ENCODE data around the gene MOK.

DNA sequence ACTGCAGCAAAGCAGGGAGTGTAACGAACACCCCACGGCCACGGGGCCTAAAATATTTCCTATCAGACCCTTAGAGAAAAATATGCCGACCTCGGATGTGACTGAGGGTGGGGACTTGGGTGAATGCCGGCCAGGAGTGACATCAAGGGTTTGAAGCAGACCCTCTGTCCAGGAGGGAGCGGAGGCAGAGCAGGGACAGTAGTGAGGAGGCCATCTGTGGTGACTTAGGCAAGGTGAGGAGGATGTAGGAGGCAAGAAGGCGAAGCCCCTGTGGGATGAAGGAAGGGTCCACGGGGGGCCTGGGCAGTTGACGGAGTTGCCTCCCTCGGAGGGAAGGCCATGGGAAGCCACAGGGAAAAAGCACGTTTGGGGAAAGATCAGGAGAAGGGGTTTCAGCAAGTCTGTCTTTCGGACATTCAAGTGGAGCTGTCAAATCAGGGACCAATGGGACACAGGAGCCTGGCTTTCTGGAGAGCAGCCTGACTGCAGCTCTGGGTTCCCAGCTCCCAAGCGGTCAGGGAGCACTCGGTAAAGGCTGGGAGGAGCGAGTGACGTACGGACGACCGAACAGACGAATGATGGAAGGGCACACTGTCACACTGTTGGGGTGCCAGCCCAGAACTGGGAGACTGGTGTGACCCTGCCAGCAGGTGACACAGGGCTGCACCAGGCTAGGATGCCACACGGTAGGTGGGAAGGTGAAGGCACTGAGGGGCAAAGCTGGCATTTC, 74.3 kb downstream of the MOK start:
- TF ChIP-seq CTCF (IDR thresholded peaks at IDR 0.05) (no peak), POLR2AphosphoS5 (IDR thresholded peaks at IDR 0.05; ENCODE audit: insufficient read depth in 1 of 2, low read depth in 1 of 2) (no peak)

Data from vagina (tissue), 2 donors.